HG03469 (cell line): ENCODE results near the gene MMP12.
A peak's percentile ranks its signal among the peaks of the same experiment; 100 is the strongest.
"Not testable (repeated sequence)": the region's sequence is repeated elsewhere in the genome, so short reads cannot be mapped to it uniquely, and the experiment has no call there.

ENCODE experiments used
- ATAC-seq: cut with Tn5 transposase; IDR thresholded peaks from one replicate; pipeline ENCODE4 v1.9.1; 2021; ENCODE audit warnings: mild to moderate bottlenecking, moderate library complexity, moderate number of reproducible peaks; ENCODE audit not compliant: unreplicated experiment

The MMP12 gene

DNA sequence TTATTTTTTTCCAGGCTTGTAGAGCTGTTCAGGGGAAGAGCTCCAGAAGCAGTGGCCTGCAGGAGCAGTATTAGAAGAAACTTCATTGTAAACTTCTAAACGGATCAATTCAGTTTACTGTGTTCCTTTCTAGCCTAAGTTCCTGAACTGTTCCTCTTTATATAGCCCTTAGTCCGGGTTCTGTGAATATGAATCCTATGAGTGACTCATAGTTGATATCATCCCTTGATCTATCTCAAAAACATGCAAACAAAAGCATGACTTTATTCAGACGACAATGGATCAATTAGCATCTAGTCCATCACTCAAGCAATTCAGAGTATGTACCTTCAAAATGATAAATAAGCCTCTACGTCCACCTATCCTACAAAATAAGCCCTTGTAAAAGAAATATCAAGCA, at the start of gene MMP12:
TSS of gene MMP12 (minus strand) at position 131 of the 400 bp plus-strand sequence. CDS start at position 86, 45 bp downstream.
- no peak for ATAC-seq

DNA sequence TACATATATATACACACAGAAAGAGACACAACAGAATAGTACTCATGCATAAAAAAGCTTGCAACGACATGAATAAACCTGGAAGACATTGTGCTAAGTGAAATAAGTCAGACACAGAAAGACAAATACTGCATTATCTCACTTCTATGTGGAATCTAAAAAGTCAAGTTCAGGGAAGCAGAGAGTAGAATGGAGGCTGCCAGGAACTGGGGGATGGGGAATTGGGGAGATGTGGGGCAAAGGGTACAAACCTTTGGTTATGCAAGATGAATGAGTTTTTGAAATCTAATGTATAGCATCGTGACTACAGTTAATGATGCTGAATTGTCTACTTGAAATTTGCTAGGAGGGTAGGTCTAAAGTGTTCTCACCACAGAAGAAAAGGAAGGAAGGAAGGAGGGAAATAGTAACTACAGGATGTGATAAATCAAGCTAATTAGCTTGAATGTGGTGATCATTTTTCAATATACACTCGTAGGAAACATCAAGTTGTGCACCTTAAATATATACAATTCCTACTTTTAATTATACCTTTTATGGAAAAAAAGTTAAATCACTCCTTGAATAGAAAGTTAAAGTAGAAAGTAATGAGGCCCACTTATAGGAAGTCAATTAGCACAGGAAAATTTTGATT, 46.9 kb upstream of the MMP12 start:
- ATAC-seq = no peak

DNA sequence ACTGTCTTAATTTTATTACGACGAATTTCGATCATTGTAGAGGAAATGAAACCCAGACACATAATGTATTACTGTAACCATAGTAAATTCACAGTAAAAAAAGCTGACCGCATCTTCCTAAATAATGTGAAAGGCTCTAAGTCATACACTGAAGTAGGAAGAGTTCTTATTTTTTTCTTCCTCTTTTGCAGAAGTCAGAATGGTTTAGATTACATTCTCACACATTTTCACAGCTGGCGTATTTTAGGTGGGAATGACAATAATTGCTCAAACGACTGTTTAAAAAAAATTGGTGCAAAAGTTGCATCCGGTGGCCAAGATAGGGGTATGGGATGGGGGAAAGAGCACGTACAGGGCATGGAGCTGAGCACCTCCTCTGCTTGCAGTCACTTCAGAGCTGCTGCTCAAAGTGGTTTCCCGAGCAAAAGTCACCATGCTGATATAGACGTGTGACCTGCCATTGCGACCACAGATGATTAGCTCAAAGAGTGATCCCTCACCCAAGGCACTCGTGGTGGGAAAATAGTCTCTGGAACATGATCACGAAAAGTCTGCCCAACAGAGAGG, 45.4 kb upstream of the MMP12 start:
- ATAC-seq = peak; percentile 95

DNA sequence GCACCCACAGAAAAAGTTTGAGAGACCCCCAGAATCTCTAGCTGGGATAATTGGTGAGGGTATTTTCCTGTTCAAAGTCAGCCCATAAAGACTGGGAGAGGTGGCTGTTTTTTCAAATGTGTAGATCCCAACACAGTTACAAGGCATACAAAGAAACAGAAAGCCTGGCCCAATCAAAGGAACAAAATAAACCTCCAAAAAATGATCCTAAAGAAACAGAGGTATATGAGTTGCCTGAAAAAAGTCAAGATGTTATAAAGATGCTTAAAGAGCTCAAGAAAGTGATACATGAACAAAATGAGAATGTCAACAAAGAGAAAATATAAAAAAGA, 40.2 kb upstream of the MMP12 start:
- no peak for ATAC-seq

DNA sequence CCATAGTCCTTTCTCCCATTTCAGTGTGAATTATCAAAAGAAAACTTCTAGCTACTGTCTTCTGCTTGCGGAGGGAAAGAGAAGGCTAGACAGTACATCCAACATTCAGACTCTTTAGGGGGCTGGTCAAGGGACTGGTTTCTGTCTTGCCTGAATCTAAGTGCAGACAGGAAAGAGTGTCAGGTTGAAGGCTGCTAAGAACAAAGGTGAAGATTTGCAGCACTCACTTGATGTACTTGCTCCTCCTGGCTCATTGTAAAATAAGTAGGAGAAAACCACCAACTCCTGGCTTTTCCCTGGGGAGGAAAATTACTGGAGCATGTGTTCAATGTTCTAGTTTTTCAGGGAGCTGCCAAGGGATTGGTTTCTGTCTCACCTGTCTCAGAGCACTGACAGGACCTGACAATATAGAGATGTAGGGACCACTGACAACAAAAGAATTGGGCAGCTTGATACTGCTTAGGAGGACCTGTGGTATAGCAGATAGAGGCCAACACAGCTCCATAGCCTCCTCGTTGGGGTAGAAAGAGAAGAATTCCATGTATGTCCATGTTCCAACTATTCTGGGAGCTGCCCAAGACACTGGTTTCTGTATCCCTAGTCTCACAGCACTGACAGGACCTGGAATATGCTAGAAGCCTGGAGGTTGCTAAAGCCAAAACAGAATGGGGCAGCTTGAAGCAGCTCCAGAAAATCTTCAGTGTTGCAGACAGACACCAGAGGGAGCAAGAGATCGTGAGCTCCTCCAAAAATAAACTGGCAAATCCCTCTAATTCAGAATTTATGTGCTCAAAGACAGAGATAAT, 39.7 kb upstream of the MMP12 start:
- no peak for ATAC-seq

DNA sequence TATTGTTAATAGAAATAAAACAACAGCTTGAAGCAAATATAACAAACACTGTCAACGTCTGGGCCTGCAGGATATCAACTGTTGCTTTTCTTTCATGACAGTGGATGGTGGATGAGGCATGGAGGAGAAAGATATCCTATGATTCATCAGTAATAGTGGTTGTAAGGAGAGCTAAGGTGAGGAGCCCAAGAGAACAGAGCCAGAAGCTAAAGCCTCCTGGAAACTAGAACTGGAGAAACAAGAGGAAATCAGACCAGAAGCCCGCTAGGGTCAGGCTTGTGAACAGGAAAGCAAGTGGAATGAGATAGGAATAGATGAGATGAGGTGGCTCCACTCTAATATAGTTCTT, 37.7 kb upstream of the MMP12 start:
- no peak for ATAC-seq

DNA sequence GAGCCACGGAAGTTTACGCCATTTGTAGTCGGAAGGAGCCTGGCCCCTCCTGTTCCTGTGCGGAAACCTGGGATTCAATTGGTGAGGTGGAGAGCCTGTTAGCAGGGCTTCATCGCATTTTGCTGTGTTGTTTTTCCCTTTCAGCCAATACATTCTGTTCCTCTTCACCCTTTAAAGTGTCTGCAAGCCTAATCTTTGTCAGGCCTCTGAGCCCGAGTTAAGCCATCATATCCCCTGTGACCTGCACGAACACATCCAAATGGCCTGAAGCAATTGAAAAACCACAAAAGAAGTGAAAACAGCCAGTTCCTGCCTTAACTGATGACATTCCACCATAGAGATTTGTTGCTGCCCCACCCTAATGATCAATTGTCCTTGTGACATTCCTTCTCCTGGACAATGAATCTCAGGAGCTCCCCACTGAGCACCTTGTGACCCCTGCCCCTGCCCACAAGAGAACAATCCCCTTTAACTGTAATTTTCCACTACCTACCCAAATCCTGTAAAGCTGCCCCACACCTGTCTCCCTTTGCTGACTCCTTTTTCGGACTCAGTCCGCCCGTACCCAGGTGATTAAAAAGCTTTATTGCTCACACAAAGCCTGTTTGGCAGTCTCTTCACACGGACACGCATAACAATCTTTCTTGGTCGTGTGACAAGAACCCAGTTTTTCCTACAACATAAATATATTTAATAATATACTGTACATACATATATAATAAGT, 37.1 kb upstream of the MMP12 start:
- no peak for ATAC-seq

DNA sequence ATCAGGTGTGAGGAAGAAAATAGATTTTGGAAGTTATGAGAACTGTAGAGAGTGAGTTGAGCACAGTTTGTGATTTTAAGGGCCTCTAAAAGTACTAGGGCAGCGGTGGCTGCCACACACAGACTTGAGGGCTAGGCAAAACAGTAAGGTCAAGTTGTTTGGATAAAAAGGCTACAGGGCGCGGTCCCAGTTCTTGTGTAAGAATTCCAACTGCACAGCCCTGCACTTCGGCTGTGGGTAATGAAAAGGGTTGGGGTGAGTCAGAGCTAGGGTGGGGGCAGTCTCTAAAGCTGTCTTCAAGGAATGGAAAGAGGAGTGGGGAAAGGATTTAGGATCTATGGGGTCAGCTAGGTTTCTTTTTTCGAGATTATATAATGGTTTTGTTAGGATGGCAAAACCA, 31.1 kb upstream of the MMP12 start:
- not testable (repeated sequence) for ATAC-seq

DNA sequence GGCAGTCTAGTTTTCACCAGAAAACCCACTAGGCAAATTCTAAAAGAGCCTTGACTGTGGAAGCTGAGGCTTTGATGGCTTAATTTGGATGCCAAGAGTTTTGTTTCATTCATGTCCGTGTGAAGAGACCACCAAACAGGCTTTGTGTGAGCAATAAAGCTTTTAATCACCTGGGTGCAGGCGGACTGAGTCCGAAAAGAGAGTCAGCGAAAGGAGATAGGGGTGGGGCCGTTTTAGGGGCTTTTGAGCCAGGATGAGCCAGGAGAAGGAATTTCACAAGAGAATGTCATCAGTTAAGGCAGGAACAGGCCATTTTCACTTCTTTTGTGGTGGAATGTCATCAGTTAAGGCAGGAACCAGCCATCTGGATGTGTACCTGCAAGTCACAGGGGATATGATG, 29.1 kb upstream of the MMP12 start:
- ATAC-seq = not testable (repeated sequence)

DNA sequence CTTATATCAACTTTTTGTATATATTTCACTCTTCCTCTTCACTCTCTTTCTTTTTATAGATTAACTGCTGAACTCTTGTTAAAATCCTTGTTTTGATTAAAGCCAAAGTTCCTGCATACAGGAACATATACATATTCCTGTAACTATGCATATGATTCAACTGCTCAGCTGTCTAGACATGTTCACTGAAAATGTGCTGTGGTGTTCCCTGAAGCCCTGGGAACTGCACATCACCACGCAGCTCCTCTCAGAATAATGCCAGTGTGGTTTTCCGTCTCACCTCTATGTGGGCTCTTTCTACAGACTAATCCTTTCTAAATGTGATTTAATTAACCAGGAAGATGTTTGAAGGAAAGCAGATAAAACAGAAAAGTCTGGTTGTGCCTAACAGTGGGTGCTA, 25.6 kb upstream of the MMP12 start:
- no peak for ATAC-seq

DNA sequence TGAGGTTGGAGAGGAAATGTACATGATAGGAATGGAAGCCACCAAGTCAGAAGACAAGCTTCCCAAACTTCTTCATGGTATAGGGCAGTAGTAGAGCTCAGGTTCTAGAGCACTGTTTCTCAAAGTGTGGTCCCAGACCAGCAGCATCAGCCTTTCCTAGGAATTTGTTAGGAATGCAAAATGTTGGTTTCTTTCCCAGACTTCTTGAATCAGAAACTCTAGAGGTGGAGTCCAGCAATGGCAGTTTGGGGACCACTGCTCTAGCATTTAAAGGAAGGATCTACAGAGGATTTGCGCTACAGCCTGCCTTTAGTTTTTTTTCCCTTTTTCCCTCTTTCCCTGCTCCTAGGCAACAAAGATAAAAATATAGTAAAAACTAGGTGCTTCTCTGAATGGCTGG, 17.0 kb upstream of the MMP12 start:
- ATAC-seq = no peak

DNA sequence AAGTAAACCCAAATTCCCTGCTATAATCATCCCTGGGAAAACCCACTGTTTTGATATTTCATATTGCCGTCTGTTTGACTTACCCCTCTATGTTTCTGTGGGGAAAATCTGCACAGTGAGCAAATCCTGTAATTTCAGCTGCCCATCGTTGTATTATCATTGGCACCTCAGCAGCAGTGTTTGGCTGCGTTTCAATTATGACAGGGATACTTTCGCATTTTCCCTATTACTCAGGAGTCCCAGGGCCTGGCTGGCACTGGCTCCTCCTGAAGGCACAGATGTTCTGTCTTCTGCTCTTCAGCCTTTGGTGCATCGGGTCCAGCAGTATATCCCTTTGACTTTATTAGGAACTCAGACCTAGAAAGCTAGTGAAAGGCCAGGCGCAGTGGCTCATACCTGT, 12.2 kb upstream of the MMP12 start:
- ATAC-seq = no peak

DNA sequence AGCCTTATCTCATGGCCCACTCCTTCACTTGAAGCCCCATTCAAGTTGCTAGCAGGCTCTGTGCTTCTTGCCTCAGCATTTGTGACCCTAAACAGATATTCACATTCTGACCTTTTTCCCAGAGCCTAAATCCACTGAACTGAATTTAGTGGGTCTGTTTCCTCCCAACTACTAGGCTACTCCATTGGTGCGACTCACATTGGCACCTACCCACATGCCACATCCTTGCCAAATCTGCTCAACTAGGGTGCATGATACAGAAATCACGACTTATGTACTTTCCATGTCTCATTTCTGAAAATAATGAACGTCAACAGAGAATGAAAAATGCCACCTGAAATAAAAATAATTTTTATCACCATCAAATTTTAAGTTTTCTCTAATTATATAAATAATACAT, 8.4 kb upstream of the MMP12 start:
- no peak for ATAC-seq

DNA sequence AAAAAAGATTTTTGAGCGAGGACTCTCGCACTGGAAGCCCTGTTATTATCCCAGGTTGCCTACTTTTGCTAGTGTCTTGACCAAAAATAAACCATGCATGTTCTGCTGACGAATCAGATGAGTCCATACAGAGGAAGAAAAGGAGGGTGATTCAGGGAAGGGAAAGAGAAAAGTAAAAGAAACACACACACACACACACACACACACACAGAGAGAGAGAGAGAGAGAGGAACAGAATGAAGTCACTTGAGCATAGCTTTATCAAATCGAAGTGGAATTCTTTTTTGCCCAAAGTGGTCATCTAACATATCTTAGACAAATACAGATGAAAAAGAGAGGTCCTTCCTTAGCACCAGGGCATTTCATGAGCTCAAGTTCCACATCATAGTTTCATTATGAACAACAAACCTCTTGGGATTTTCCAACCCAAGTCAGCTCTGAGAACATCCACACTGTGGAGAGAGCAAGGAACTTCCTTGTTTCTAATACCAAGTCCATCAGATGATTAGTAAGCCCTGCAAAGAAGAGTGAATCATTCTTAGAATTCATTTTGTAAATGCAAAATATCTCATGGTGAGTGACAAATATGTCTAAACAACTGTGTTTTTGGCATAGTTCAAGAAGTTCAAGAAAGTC, 7.7 kb upstream of the MMP12 start:
- peak; percentile 85 for ATAC-seq

DNA sequence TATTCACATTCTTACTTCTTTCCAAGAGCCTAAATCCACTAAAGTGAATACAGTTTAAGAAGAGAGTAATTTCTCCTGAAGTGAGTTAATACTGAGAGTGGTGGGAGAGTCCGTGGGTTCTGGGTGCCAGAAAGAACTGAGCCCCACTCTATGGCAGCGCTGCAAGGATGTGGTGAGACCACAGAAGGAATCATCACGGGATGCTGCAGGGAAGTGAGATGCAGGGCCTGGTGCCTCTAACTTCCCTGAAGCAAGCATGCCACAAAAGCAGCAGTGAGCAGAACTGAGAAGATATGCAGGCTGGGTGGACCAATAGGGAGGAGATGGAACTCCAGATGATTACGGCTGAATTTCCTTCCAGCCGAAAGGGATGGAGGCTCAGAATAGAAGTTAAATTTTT, 5.0 kb upstream of the MMP12 start:
- ATAC-seq = no peak

DNA sequence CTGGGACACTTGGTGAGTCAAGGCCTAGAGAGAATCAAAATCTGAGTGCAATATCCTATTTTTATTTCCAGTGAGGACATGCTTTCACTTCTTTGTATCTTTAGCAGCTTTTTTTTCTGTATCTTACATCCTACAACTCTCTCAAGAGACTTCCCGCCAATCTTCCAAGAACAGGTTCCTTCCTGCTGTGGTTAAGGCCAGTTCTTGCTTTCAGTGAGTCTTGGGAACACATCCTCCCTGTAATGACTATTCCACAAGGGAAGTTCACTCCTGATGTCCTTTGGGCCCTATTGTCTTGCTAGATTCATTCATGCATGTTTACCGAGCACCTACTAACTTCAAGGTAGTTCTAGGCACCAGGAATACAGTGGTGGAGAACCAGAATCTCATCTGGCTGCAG, 3.8 kb upstream of the MMP12 start:
- ATAC-seq = no peak

DNA sequence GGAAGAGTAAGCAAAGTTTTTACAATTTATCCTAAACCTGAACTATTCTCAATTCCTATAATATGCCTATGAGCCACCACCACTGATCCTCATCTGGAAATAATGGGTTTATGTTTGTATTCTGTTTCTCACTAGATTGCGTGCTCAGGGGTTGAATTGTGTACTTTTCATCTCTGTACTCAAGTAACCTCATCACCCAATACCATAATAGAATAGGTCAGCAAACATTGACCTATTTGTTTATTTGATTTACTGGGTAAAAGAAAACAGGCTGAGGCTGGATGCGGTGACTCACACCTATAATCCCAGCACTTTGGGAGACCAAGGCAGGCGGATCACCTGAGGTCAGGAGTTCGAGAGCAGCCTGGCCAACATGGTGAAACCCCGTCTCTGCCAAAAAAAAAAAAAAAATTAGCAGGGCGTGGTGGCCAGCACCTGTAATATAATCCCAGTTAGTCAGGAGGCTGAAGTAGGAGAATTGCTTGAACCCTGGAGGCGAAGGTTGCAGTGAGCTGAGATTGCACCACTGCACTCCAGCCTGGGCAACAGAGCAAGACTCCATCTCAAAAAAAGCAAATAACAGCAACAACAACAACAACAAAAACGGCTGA, 5.3 kb downstream of the MMP12 start:
- ATAC-seq = not testable (repeated sequence)

DNA sequence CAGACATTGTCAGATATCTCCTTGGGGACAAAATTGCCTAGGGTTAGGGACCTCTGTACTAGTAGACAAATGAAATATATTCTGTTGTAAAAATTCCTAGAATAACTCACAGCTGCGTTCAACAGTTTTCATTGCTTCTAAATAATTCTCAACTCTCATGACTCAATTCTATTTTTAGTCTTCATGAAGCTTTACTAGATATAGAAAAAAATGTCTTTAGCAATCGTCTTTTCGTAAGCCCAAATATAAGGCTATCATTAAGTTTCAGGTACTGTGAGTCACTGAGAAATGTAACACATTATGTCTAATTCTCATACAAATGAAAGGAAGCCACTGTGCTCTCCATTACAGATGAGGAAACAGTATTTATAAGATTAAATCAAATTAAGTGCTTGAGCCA, 6.4 kb downstream of the MMP12 start:
- ATAC-seq = no peak

DNA sequence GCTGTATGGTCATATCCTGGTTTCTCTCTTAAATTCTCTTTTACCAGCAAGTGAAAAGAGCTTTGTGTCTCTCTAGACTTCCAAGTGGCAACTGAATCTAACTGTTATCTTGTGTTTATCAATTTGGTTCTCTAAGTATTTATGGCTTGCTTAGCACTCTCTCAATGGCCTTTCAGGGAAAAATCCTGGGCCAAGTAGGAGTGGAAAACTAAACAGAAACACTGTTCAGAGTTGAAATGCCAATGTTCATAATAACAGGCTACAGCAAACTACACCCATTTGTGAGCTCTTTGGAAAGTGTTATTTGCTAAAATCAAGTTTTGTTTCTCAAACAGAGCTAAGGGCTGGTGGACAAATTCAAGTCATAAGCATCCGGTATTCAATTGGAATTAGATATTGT, 10.1 kb downstream of the MMP12 start:
- no peak for ATAC-seq

DNA sequence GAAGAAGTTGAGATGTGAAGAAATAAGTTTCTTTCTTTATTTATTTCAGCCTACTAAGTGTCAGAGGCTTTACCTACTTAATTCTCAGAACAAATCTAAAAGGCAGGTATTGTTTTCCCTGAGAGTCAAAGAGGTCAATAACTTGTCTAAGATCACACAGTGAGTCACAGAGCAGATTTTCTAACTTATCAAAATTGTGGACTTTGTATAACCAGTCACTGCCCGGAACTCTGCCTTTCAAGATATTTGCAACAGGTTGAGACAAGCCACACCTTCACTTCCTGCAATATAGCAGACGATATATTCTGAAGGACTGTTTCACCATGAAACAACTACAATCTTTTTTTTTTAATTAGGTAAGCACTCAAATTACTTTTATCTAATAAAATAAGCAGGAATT, 20.8 kb downstream of the MMP12 start:
- no peak for ATAC-seq

DNA sequence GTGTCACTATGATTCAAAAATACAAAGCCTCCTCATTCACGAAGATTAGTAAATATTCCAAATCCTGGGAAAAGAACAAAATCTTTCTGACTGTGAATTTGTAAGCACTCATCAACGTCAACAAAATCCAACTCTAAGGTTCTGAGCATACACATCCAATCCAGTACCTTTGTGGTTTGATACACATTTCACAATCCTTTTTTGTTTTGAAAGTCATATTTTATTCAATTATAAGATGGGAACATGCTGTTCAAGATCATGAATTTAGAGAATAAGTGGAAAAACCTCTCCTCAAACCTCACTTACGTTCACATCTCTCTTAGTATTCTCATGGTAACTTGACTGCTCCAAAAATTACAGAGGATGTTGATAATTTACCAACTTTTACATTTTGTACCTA, 21.7 kb downstream of the MMP12 start:
- ATAC-seq = no peak
